ENCODE results near the gene FNIP1.

Gene FNIP1

DNA sequence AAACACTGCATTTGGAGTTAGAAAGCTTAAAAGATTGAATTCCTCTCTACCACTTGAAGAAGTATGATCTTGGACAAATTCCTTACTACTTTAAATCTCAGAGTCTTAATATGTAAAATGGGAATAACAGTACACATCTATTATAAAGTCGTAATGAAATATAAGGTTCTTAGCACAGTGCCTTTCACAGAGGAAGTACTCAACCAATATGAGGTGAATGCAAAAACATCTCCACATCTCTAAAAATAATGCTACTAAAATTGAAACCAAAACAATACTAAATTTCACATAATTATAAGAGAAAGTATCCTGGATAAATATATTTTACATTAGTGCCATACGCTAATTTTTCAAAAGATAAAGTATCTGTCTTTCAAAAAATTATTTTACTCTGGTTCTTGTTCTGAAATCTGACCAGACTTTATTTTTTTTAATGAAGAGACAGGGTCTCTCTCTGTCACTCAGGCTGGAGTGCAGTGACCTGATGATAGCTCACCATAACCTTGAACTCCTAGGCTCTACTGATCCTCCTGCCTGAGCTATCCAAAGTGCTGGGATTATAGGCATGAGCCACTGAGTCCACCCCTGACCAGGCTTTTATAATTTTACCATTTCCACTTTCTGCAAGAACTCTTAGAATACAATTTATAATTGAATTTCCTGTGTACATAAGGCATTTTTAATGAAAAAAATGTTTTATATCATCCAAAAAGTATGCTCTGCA lies 21.3 kb upstream of the FNIP1 start:
- TF ChIP-seq, protein P1, sequence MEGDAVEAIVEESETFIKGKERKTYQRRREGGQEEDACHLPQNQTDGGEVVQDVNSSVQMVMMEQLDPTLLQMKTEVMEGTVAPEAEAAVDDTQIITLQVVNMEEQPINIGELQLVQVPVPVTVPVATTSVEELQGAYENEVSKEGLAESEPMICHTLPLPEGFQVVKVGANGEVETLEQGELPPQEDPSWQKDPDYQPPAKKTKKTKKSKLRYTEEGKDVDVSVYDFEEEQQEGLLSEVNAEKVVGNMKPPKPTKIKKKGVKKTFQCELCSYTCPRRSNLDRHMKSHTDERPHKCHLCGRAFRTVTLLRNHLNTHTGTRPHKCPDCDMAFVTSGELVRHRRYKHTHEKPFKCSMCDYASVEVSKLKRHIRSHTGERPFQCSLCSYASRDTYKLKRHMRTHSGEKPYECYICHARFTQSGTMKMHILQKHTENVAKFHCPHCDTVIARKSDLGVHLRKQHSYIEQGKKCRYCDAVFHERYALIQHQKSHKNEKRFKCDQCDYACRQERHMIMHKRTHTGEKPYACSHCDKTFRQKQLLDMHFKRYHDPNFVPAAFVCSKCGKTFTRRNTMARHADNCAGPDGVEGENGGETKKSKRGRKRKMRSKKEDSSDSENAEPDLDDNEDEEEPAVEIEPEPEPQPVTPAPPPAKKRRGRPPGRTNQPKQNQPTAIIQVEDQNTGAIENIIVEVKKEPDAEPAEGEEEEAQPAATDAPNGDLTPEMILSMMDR (IDR thresholded peaks at IDR 0.05) = no peak
- Histone ChIP-seq H3K4me3 (no peak overlapping the region), H3K27ac (no peak overlapping the region)
- DNase-seq (ENCODE audit: low spot score) = no peak

GRCh38 chr5:131814990-131815389 lies 18.2 kb upstream of the FNIP1 start:
- TF ChIP-seq, protein P1 (IDR thresholded peaks at IDR 0.05) = no peak
- Histone ChIP-seq H3K4me3 (no peak overlapping the region), H3K27ac (no peak overlapping the region)
- no peak for DNase-seq (ENCODE audit: low spot score)

GRCh38 chr5:131812371-131813160 lies 15.7 kb upstream of the FNIP1 start:
- Histone ChIP-seq H3K4me3 (no peak overlapping the region), H3K27ac (no peak overlapping the region)
- no peak for DNase-seq (ENCODE audit: low spot score)
- TF ChIP-seq, protein P1 (IDR thresholded peaks at IDR 0.05) = no peak

GRCh38 chr5:131810510-131811249 lies 13.9 kb upstream of the FNIP1 start:
- TF ChIP-seq, protein P1 (IDR thresholded peaks at IDR 0.05) = no peak
- Histone ChIP-seq H3K27ac (peak overlapping the region; percentile 50 to 62), H3K4me3 (no peak overlapping the region)
- no peak for DNase-seq (ENCODE audit: low spot score)

- Histone ChIP-seq H3K27ac (peak overlapping the region; percentile 97 to 100), H3K4me3 (peak overlapping the region; percentile 92)
- peak; percentile 89 for DNase-seq (ENCODE audit: low spot score)
- TF ChIP-seq, protein P1 (IDR thresholded peaks at IDR 0.05) = no peak
Measured at GRCh38 chr5:131795879-131796792, 681 bp downstream of the FNIP1 start.

GRCh38 chr5:131795228-131795627 lies 1.6 kb downstream of the FNIP1 start:
- Histone ChIP-seq H3K4me3 (peak overlapping the region; percentile 92), H3K27ac (no peak overlapping the region)
- TF ChIP-seq, protein P1 (IDR thresholded peaks at IDR 0.05) = no peak
- no peak for DNase-seq (ENCODE audit: low spot score)
